Kidney epithelial cell (primary cell): ENCODE measurements around the gene BBIP1. TPM values are rescaled to one million over a fixed set of nuclear protein-coding genes. Genes with fewer than 3 reads are reported as not detected.
A peak's percentile ranks its signal among the peaks of the same experiment; 100 is the strongest.

ENCODE experiments used
- DNase-seq: peaks from one replicate; pipeline ENCODE4 v3.0.0-alpha.2; 2010; ENCODE audit warnings: low read depth
- H3K27me3 ChIP-seq: 2 replicates; pipeline ENCODE4 v1.6.0; 2011; ENCODE audit warnings: low read length; ENCODE audit not compliant: control insufficient read depth, insufficient read depth
- H3K36me3 ChIP-seq: 2 replicates; pipeline ENCODE4 v1.5.1; 2011; ENCODE audit warnings: low read length; ENCODE audit not compliant: control insufficient read depth, insufficient read depth
- H3K4me3 ChIP-seq: 2 replicates; pipeline ENCODE4 v1.5.1; 2011; ENCODE audit warnings: low read depth, mild to moderate bottlenecking, control low read depth, low read length
- CTCF ChIP-seq: IDR thresholded peaks from 2 replicates; pipeline ENCODE4 v1.5.1; 2011; ENCODE audit warnings: mild to moderate bottlenecking, moderate library complexity, low read length, control low read depth, inconsistent platforms; ENCODE audit not compliant: insufficient read depth, poor library complexity, severe bottlenecking
- total RNA-seq: library from RNA; depleted of rRNA; stranded (reverse); fragments of >200 nt; gene quantifications from 2 replicates; pipeline ENCODE4 v1.2.3, GENCODE V29; 2015

Gene BBIP1
- total RNA-seq, 1 donor from 2014 or later = 24.7 TPM

GRCh38 chr10:110852255-110852896 is 66.6 kb downstream of the BBIP1 start:
- H3K4me3 ChIP-seq = no peak overlapping the region
- peak; percentile 75 for DNase-seq
- H3K36me3 ChIP-seq = no peaks in the 10 kb centered on the region
- TF ChIP-seq CTCF = no peak
- no peaks in the 10 kb centered on the region for H3K27me3 ChIP-seq

- DNase-seq = no peak
- H3K4me3 ChIP-seq = no peak overlapping the region
These were observed 67.9 kb downstream of the BBIP1 start for GRCh38 chr10:110851020-110851612.

GRCh38 chr10:110850099-110850498 is 68.9 kb downstream of the BBIP1 start:
- no peak for TF ChIP-seq CTCF
- no peaks in the 10 kb centered on the region for H3K36me3 ChIP-seq
- no peak for DNase-seq
- no peak overlapping the region for H3K4me3 ChIP-seq
- no peaks in the 10 kb centered on the region for H3K27me3 ChIP-seq

More at GRCh38 chr10:110851020-110851612, 67.9 kb downstream of the BBIP1 start:
- no peaks in the 10 kb centered on the region for H3K36me3 ChIP-seq
- TF ChIP-seq CTCF = no peak
- H3K27me3 ChIP-seq = no peaks in the 10 kb centered on the region

Other genes with a start within 250 kb of the BBIP1 start
- 17.1 and 35.7 TPM in 2 replicates for gene PDCD4, start 47.3 kb downstream of the BBIP1 start, total RNA-seq
- 22.6 and 24.4 TPM in 2 replicates for gene SHOC2, start 424 bp upstream of the BBIP1 start, total RNA-seq
- not detected in 2 replicates for gene ADRA2A, start 157.8 kb upstream of the BBIP1 start, total RNA-seq